HG02852 (cell line): ENCODE measurements around the gene SORBS1.

Experiments used
- ATAC-seq: cut with Tn5 transposase; IDR thresholded peaks from one replicate; pipeline ENCODE4 v1.9.1; 2021; ENCODE audit warnings: mild to moderate bottlenecking, moderate library complexity; ENCODE audit not compliant: unreplicated experiment

Gene SORBS1

GRCh38 chr10:95467162-95467599 is 94.0 kb downstream of the SORBS1 start:
- ATAC-seq, result no peak

DNA sequence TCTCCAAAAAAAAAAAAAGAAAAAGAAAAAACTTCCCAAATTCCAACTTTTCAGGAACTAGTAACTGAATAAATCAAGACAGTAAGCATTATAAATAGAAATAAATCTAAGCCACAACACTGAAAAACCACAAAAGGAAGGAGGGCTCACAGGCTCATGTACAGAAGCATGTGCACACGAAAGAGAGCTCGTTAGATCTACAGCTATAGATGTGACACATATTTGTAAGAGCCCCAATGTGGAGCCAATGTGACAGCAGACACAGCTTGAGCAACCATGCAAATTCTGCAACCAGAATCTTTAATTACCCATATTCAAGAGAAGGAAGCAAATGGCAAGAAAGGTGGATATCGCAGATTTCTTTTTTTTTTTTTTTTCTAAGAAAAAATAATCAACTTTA is 94.7 kb downstream of the SORBS1 start:
- ATAC-seq, result no peak

DNA sequence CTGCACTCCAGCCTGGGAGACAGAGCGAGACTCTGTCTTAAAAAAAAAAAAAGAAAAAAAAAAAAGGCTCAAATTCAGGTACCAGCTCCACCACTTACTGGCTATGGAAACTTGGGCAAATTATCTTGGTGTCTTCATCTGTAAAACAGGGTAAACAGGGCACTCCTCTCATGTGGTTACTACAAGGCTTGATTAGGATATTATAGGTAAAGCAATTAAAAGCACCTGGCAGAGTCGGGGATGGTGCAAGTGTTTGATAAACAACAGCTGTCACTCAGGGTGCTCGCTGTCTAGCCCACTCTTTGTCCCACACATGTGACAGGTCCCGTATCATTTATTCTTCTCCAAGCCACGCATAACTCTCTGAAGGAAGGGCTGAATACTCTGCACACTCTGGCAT is 96.9 kb downstream of the SORBS1 start:
- no peak for ATAC-seq

GRCh38 chr10:95462740-95463667 is 98.2 kb downstream of the SORBS1 start:
- no peak for ATAC-seq

DNA sequence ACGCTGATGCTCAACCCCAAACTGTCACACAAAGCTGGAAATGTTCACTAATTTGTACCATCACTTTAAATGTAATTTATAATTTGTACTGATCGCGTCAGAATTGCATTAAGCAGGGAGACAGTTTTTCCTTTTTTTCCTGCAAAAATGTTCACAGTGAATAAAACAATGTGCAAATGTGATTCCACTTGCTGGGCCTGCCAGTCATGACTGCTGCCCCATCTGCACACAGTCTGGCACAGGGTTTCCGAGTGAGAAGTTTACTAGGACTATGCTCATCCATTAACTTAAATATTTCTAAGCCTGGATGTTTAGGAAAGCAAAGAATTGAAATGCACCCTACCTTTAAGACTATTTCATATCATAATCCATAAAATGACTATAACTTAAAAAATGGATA is 99.6 kb downstream of the SORBS1 start:
- no peak for ATAC-seq

DNA sequence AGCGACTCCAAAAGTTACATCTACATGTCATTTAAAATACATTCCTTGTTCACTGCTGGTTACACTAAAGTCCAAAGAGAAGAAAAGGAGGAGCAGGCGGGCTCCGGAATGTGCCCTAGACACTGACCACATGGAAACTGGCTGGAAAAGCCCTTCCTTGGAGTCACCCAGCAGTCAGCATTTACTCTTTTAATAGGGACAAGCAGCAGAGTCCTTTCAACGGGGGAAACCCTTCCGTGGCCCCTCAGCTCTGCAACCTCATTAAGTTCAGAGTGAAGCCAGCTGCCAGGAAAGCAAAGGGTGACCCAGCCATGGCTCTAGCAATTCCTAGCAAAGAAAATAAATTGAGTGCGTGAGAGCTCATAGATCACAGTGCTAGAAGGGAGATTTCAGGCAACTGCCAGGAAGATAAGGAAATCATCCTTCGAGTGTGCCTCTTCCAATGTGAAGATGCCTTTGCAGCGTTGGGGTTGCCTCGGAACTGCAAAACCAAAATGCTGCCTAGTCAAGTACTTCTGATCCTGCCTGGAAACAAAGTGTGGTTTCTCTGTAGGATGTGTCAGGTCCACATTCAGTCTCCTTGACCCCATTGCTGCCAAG is 101.6 kb downstream of the SORBS1 start:
- ATAC-seq, result no peak

DNA sequence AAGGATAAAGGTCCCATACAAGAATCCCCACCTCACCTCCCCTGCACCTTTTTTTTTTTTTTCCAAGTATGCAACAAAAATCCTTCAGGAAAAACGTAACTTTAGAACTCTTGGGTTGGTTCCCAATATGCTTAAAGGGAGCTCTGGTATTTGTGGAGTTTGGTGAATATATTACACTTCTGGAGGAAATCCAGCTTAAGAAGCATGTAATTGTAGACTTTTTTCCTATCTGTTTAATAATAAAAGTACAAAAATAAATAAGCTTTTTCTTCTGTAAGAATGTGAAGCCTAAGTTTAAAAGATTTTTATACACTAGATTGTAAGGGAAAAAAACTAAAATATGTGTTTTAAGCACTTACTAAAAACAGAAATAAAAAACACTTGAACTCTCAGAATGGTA is 102.3 kb downstream of the SORBS1 start:
- no peak for ATAC-seq

DNA sequence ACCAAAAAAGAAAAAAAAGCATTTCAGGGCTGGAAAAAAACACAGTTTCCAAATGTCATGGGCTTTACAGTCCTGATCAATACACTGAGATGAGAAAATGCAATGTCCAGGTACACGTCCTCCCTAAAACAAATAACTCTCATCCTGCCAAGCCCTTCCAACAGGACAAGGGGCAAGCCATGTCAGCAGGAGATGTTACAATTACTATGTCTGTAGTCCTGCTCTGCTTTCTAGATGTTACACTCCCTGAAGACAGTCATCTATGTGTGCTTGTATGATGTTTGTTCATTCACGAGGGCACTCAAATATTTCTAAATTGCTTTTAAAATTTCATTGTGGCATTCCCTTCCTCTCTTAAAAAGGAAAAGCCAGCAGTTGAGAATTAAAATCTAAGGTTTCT is 103.2 kb downstream of the SORBS1 start:
- ATAC-seq, result no peak

GRCh38 chr10:95457319-95457886 is 103.8 kb downstream of the SORBS1 start:
- ATAC-seq, result no peak

DNA sequence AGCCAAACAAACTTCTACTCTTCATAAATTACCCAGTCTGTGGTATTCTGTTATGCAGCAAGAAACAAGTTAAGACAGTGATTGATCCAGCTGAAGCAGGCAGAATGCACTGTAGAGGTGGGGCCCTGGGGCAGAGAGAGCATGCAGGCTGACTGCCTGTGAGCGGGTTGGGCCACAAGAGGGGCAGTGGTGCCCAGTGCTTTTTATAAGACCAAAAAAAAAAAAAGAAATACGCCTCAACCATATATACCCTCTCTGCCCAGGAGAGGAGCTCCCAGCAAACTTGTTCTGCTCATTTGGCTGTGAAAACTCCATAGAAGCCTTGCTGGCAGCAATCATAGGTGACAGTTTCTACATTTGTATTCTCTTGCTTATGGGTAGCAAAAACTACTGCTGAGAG is 104.7 kb downstream of the SORBS1 start:
- no peak for ATAC-seq

DNA sequence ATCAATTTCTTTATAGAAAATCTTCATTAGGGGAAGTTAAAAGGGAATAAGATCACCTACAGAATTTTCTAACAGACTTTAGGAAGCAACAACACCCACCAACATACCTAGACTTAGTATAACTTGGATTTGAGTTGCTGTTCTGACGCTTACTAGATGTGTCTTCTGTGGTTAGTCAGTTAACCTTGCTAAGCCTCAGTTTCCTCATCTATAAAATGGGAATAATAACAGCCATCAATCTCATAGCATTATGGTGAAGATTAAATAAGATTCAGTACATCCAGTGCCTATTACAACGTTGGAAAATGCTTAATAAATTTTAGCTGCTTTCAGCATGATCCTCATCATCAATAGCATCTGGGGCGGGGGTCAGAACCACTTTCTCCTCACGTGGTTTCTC is 106.2 kb downstream of the SORBS1 start:
- no peak for ATAC-seq

DNA sequence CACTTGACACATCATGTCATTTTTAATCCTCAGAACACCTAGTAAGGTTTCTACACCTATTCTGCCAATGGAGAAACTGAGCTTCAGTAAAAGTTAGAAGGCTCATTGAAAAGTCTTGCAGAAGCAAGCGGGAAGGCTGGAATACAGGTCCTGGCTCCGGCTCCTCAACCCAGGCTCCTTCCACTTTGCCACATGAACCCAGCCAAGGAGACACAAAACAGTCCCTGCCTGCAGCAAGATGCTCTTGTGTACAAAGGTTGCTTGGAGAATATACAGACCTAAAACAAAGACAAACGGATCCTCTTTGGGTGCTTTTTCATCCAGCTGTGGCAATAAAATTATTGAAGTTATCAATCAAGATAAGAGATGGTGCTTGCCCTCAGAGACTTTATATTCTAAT is 106.8 kb downstream of the SORBS1 start:
- ATAC-seq, result no peak

DNA sequence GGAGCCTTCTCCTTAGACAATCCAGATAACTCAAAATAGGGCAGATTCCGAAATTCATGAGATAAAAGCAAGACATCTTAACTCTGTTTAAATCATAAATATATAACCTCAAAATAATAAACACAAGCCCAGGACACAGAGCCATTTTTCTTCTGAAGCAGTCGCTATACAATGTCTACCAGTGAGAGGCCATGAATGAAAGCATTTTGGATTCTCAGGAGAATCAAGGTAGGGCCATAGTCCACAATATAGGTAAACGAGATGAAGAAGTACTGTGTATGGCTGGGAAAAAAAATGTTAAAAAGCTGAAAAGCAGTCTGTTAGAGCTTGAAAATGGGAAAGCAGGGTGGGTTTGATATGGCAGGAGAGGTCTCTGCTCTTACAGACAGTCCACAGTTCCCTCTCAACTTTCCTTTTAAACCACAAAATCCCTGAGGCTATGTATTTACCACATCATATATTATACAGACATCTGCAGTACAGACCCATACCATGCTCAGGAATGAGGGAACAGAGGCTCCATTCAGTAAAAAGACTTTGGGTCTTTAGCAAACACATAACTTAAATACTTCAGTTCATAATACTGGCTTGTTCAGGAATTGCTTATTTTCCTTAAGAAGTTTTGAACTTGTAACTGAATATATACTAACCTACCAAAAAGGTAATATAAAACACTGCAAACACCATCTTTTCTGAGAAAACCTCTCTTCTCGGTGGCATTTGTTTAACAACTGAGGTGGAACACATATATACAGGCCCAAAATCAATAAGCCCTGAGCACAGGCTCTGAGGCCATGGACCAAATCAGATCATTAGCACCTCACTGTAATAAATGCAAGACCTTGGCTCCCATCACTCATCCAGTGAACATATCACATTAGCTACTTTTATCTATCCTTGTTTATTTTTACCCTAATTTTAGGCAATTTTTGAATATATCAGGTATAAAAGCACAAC is 109.3 kb downstream of the SORBS1 start:
- ATAC-seq, result no peak

- ATAC-seq, result no peak
Measured at GRCh38 chr10:95451150-95451549, 110.0 kb downstream of the SORBS1 start.

- ATAC-seq, result no peak
Measured at GRCh38 chr10:95450188-95450587, 111.0 kb downstream of the SORBS1 start.

DNA sequence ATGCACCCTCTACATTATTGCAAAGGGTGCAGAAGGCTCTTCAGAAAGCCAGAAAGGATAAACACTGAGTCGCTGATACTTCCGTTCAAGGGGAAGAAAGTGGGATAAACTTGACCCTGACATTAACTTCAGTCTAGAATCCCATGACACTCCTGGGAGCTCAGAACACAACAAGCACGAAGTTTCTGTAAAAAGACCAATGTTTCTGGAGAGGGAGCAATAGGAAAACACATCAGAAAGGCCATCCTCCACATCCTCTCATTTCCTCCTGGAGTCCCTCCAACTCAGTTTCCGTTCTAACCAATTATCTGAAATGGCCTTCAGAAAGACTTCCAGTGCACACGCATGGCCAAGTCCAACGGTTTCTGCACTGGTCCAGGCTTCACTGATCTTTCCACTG is 113.5 kb downstream of the SORBS1 start:
- no peak for ATAC-seq

DNA sequence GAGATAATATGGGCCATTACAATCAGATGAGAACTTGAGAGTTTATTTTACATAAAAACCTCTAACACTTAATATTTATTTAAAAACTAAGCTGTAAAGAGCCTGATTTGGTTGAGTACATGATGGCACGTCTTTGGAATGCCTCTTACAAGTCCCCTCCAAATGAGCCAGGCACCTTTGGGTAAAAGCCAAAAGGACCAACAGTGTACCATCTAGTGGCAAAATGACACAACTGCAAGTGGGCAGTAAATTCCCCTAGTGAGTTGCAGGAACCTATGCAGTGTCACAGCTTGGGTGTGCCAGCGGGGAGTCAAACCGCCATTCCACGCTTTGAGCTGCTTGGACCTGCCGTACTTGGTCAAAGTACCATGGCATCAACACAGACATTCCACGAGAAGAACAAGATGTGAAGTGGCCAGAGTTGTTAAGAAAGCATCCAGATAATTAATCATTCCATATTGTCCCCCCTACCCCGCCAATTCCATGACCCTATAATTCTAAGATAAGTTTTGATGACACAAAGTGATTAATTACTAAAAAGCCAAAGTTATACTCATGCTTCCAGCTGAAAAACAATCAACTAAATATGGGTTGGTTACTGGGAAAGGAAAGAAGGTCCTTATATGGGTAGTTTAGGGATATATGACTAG is 115.2 kb downstream of the SORBS1 start:
- ATAC-seq, result no peak

GRCh38 chr10:95445223-95445836 is 115.8 kb downstream of the SORBS1 start:
- no peak for ATAC-seq

DNA sequence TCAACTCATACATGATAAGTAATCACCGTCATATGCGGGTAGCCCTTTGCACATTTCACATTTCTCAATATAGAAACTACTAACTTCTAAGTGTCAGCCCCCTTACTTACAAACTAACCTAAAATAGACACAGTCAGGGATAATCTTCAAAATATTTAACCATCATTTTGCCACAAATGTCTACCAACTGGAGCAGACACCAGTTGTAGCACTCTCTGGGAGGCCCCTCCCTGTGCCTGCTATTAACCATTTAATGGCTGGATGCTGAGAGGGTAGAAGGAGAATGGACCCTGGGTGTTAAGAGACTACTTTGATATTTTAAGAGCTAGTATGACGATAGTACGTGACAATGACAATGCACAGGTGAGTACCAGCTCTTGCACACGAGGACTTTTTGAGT is 116.4 kb downstream of the SORBS1 start:
- no peak for ATAC-seq

DNA sequence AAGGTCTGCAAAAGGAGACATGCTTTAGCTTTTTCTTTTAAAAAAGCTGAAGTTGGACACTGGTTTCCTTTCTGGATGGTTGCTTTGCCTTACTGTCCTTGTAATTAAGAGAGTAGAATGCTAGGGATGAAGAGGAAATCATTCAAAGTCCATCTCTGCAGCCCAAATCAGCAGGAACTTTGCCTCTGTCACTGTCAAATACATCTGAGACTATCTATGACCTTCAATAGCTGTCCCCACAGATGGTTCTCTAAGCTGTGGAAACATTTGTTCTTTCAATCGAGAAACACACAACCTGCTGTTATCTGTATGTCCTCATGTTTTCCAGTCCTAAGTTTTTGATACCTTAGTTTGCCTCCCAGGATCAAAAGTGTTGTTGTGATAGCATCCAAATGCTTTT is 117.5 kb downstream of the SORBS1 start:
- ATAC-seq, result no peak
